Hepatic stellate cell (primary cell): ENCODE measurements around the gene TMEM144.
"Not testable (repeated sequence)": the region's sequence is repeated elsewhere in the genome, so short reads cannot be mapped to it uniquely, and the experiment has no call there.

ENCODE experiments used
- DNase-seq: peaks from one replicate; pipeline ENCODE4 v3.0.0; 2011; ENCODE audit warnings: low spot score

TMEM144 gene

GRCh38 chr4:158238575-158238974 is 28.3 kb downstream of the TMEM144 start:
- DNase-seq = no peak

GRCh38 chr4:158239196-158239595 is 28.9 kb downstream of the TMEM144 start:
- no peak for DNase-seq

- DNase-seq = no peak
These were observed 32.8 kb downstream of the TMEM144 start for GRCh38 chr4:158243071-158243470.

GRCh38 chr4:158250321-158250720 is 40.0 kb downstream of the TMEM144 start:
- DNase-seq = no peak

GRCh38 chr4:158253350-158253980 is 43.2 kb downstream of the TMEM144 start:
- peak; percentile 37 for DNase-seq

GRCh38 chr4:158254292-158254691 is 44.0 kb downstream of the TMEM144 start:
- DNase-seq = no peak

- peak; percentile 12 for DNase-seq
These were observed 45.5 kb downstream of the TMEM144 start for GRCh38 chr4:158255727-158256324.

GRCh38 chr4:158259955-158260575 is 49.8 kb downstream of the TMEM144 start:
- DNase-seq = no peak

GRCh38 chr4:158261480-158261879 is 51.2 kb downstream of the TMEM144 start:
- DNase-seq = no peak

GRCh38 chr4:158268553-158268952 is 58.3 kb downstream of the TMEM144 start:
- no peak for DNase-seq

- no peak for DNase-seq
These were observed 64.3 kb downstream of the TMEM144 start for GRCh38 chr4:158274636-158275035.

GRCh38 chr4:158277558-158277957 is 67.3 kb downstream of the TMEM144 start:
- DNase-seq = no peak

- DNase-seq = not testable (repeated sequence)
These were observed 68.8 kb downstream of the TMEM144 start for GRCh38 chr4:158279052-158279451.

GRCh38 chr4:158280856-158281255 is 70.6 kb downstream of the TMEM144 start:
- no peak for DNase-seq

GRCh38 chr4:158282252-158282651 is 72.0 kb downstream of the TMEM144 start:
- DNase-seq = peak; percentile 5

- no peak for DNase-seq
These were observed 75.3 kb downstream of the TMEM144 start for GRCh38 chr4:158285429-158286216.

GRCh38 chr4:158290912-158291311 is 80.6 kb downstream of the TMEM144 start:
- DNase-seq = no peak

GRCh38 chr4:158291334-158292055 is 81.2 kb downstream of the TMEM144 start:
- DNase-seq = no peak

- DNase-seq = no peak
These were observed 81.9 kb downstream of the TMEM144 start for GRCh38 chr4:158292156-158292555.

GRCh38 chr4:158295053-158295452 is 84.8 kb downstream of the TMEM144 start:
- no peak for DNase-seq

- DNase-seq = no peak
These were observed 87.6 kb downstream of the TMEM144 start for GRCh38 chr4:158297866-158298265.

GRCh38 chr4:158299459-158300007 is 89.2 kb downstream of the TMEM144 start:
- DNase-seq = no peak
